Prostate gland (tissue), 2 donors: ENCODE measurements around the gene RABL3. TPM values are rescaled to one million over a fixed set of nuclear protein-coding genes. Genes with fewer than 3 reads are reported as not detected.
"Not testable (repeated sequence)": the region's sequence is repeated elsewhere in the genome, so short reads cannot be mapped to it uniquely, and the experiment has no call there.

Experiments used
- DNase-seq: peaks from one replicate; pipeline ENCODE4 v3.0.0-alpha.2; 2019; ENCODE audit warnings: low spot score
- H3K27ac ChIP-seq, 2 donors: fragments of 200-600 bp; sonication (generic); 2 replicates each; pipeline ENCODE4 v1.5.1; 2017 to 2019
- H3K27me3 ChIP-seq: fragments of 200-600 bp; sonication (generic); replicated peaks from 2 replicates; pipeline ENCODE4 v1.5.1; 2019; ENCODE audit not compliant: insufficient read depth
- H3K36me3 ChIP-seq, 2 donors: fragments of 200-600 bp; sonication (generic); 1 replicate in 1 of 2; 2 replicates in 1 of 2; pipeline versions ENCODE4 v1.5.1 to v1.8.1; 2017 to 2019
- H3K4me1 ChIP-seq: fragments of 200-600 bp; sonication (generic); replicated peaks from 2 replicates; pipeline ENCODE4 v1.5.1; 2019
- H3K4me3 ChIP-seq, 2 donors: fragments of 200-600 bp; sonication (generic); 2 replicates each; pipeline ENCODE4 v1.5.1; 2017 to 2019
- H3K9me3 ChIP-seq: fragments of 200-600 bp; sonication (generic); 2 replicates; pipeline ENCODE4 v1.5.1; 2017
- CTCF ChIP-seq, 4 experiments: fragments of 200-600 bp in 2 of 4; fragments of 450-650 bp in 2 of 4; sonication (generic) in 2 of 4; IDR thresholded peaks; 1 replicate in 3 of 4; 2 replicates in 1 of 4; pipeline ENCODE4 v1.5.1; 2016 to 2019; ENCODE audit warnings: antibody characterized with exemption in 4 of 4, mild to moderate bottlenecking in 2 of 4, moderate library complexity in 2 of 4
- POLR2A ChIP-seq: fragments of 450-650 bp; IDR thresholded peaks from one replicate; pipeline ENCODE4 v1.6.1; 2016; ENCODE audit warnings: antibody characterized with exemption, mild to moderate bottlenecking
- POLR2AphosphoS5 ChIP-seq: sonication (generic); formaldehyde crosslinking; IDR thresholded peaks from one replicate; pipeline ENCODE4 v1.6.1; 2017; ENCODE audit warnings: antibody characterized with exemption
- WGBS: methylation state at CpG from one replicate; pipeline ENCODE4 v1.1.5; 2018; 5-methylcytosine and 5-hydroxymethylcytosine counted together
- intact Hi-C: fragments of 100-400 bp; cut with DNase I; formaldehyde crosslinking; loops from one replicate; pipeline ENCODE4 v1.14.2; 2022
- total RNA-seq, 2 donors: library from RNA; depleted of rRNA; stranded (reverse); fragments of >200 nt; gene quantifications; one replicate each; pipeline ENCODE4 v1.1.0, GENCODE V29; 2016

The RABL3 gene
- total RNA-seq, 2 donors from 2014 or later, result 13.5 to 24.2 TPM

GRCh38 chr3:120678984-120679383, 63.3 kb downstream of the RABL3 start:
- TF ChIP-seq POLR2AphosphoS5 (no peak), POLR2A (no peak), CTCF (IDR thresholded peaks at IDR 0.05) (no peak)
- 9% methylated on average over 3 of the region's 3 CpGs for WGBS
- H3K36me3 ChIP-seq, result no peaks in the 10 kb centered on the region
- H3K4me1 ChIP-seq, result peaks cover 8% of the 10 kb centered on the region
- H3K27me3 ChIP-seq, result no peaks in the 10 kb centered on the region
- intact Hi-C loops, result no loop called here
- DNase-seq, result no peak
- peak overlapping the region; percentile 31 to 84 for H3K27ac ChIP-seq
- H3K9me3 ChIP-seq, result no peaks in the 10 kb centered on the region
- peak overlapping the region in 1 of 2 donors; percentile 3 for H3K4me3 ChIP-seq

- WGBS, result 4% methylated on average over 6 of the region's 6 CpGs
- Histone ChIP-seq H3K9me3 (no peaks in the 10 kb centered on the region), H3K4me1 (peaks cover 6% of the 10 kb centered on the region), H3K27me3 (no peaks in the 10 kb centered on the region), H3K36me3 (no peaks in the 10 kb centered on the region), H3K4me3 (peak overlapping the region in 1 of 2 donors; percentile 3), H3K27ac (peak overlapping the region; percentile 31 to 84)
- no peak for TF ChIP-seq CTCF (IDR thresholded peaks at IDR 0.05)
- TF ChIP-seq POLR2AphosphoS5, result peak; percentile 57
- TF ChIP-seq POLR2A, result no peak
- DNase-seq, result peak; percentile 55
- intact Hi-C loops, result no loop called here
These were observed 63.9 kb downstream of the RABL3 start for GRCh38 chr3:120678331-120678947.

GRCh38 chr3:120677193-120677592, 65.1 kb downstream of the RABL3 start:
- H3K9me3 ChIP-seq, H3K4me3 ChIP-seq, H3K36me3 ChIP-seq, H3K27me3 ChIP-seq, H3K27ac ChIP-seq, H3K4me1 ChIP-seq, intact Hi-C loops, DNase-seq: not testable (repeated sequence)
- WGBS, result 95% methylated on average over 7 of the region's 7 CpGs

- no peaks in the 10 kb centered on the region for H3K27me3 ChIP-seq
These were observed 69.2 kb downstream of the RABL3 start for GRCh38 chr3:120673116-120673515.

GRCh38 chr3:120670576-120670975, 71.7 kb downstream of the RABL3 start:
- no peak overlapping the region for H3K27ac ChIP-seq
- H3K4me1 ChIP-seq, result no peaks in the 10 kb centered on the region
- H3K9me3 ChIP-seq, result no peaks in the 10 kb centered on the region
- WGBS, result 88% methylated on average over 2 of the region's 2 CpGs
- no peak for DNase-seq
- intact Hi-C loops, result no loop called here
- H3K4me3 ChIP-seq, result no peak overlapping the region
- no peaks in the 10 kb centered on the region for H3K36me3 ChIP-seq
- TF ChIP-seq POLR2A (no peak), POLR2AphosphoS5 (no peak)
- H3K27me3 ChIP-seq, result no peaks in the 10 kb centered on the region

More at GRCh38 chr3:120673116-120673515, 69.2 kb downstream of the RABL3 start:
- DNase-seq, result no peak
- intact Hi-C loops, result no loop called here
- Histone ChIP-seq H3K27ac (no peak overlapping the region), H3K4me3 (no peak overlapping the region), H3K9me3 (no peaks in the 10 kb centered on the region), H3K36me3 (no peaks in the 10 kb centered on the region), H3K4me1 (no peaks in the 10 kb centered on the region)
- 10% methylated on average over 2 of the region's 2 CpGs for WGBS
- TF ChIP-seq POLR2A (no peak), POLR2AphosphoS5 (no peak), CTCF (IDR thresholded peaks at IDR 0.05) (no peak)

- no peak for DNase-seq
- TF ChIP-seq CTCF (IDR thresholded peaks at IDR 0.05) (no peak), POLR2AphosphoS5 (no peak), POLR2A (no peak)
- no peak overlapping the region for H3K4me3 ChIP-seq
- H3K27me3 ChIP-seq, result no peaks in the 10 kb centered on the region
- H3K4me1 ChIP-seq, result no peaks in the 10 kb centered on the region
- H3K9me3 ChIP-seq, result no peaks in the 10 kb centered on the region
- intact Hi-C loops, result no loop called here
- no peak overlapping the region for H3K27ac ChIP-seq
- H3K36me3 ChIP-seq, result no peaks in the 10 kb centered on the region
These were observed 77.4 kb downstream of the RABL3 start for GRCh38 chr3:120664926-120665325.
